Stimulated activated CD4-positive, alpha-beta T cell treated with anti-CD3 and anti-CD28 coated beads, Interleukin-15, amount 100 ng/mL, for 24 hours (primary cell): ENCODE data around the gene UBE2K.
"Not testable (repeated sequence)": the region's sequence is repeated elsewhere in the genome, so short reads cannot be mapped to it uniquely, and the experiment has no call there.

ENCODE experiments used
- DNase-seq: peaks from one replicate; pipeline ENCODE4 v3.0.0-alpha.2; 2020

UBE2K gene

GRCh38 chr4:39697740-39698423 lies at the start of gene UBE2K:
Gene UBE2K (plus strand): TSS chr4:39698136. CDS start chr4:39698328, 192 bp downstream.
- peak; percentile 91 for DNase-seq

GRCh38 chr4:39648213-39648612 lies 49.7 kb upstream of the UBE2K start:
- no peak for DNase-seq

- DNase-seq = no peak
These were observed 48.9 kb upstream of the UBE2K start for GRCh38 chr4:39648827-39649558.

DNA sequence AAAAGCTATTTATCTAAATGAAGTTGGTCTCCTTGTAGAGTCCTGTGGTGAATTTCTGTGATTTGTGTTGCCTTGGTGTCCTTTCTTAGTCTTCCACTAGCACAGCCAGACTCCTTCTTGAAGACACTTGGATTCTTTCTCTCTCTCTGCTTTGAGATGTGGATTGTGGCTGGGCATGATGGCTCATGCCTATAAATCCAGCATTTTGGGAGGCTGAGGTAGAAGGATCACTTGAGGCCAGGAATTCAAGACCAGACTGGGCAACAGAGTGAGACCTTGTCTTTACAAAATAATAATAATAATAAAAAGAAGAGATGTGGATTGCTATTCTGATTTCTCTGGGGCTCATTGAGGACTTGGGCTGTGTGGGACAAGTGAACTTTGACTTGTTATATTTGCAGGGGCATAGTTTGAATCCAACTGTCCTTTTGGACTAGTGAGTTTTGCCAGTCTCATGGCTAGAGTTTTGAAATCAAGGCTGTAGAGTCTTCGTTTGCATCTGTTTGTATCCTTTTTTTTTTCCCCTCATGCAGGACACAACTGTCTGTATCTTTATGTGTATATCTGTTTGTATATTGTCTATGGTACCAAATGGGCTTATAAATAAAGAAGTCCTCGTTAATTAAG lies 48.2 kb upstream of the UBE2K start:
- no peak for DNase-seq

GRCh38 chr4:39651586-39651985 lies 46.4 kb upstream of the UBE2K start:
- not testable (repeated sequence) for DNase-seq

DNA sequence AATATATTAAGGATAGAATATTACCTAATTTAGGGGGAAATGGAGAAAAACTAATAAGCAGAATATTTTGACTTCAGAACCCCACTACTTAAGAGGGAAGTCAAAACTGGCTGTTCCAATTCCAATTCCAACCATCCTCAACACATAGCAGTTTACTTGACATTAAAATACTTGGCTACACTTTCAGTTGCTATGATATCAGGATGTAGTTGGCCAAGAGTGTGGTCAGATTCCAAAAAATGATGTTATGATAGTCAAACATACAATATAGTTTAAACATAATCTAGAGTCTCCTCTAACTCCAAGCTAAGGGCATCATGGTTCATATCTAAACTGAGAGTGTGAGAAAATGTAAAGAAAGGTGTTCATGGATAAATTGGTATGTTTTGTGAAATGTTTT lies 42.7 kb upstream of the UBE2K start:
- DNase-seq = no peak

DNA sequence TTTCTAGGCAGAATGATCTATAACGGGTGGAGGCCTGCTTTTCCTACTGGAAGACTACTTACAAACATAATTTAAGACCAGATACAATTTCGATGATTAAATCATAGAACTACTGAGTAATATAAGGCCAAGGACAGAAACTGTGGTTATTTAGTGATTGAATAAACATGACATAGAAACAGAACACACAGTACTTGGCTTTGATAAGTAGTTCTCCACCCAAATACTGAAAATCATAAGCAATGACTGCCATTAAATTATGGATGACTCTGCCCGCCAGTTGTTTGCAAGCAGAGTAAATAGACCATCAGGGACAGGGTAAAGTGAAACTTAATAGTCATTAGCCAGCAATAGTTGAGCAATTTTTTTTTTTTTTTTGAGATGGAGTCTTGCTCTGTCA lies 42.1 kb upstream of the UBE2K start:
- no peak for DNase-seq

DNA sequence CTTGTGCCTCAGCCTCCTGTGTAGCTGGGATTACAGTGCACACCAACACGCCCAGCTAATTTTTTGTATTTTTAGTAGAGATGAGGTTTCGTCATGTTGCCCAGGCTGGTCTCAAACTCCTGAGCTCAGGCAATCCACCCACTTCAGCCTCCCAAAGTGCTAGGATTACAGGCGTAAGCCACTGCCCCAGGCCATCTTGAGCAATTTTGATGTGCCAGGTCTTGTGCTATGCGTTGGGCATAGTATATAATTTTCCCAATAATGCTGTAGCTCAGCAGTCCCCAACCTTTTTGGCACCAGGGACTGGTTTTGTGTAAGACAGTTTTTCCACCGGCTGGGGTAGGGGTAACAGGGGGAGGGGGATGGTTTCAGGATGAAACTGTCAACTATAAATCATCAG lies 41.3 kb upstream of the UBE2K start:
- DNase-seq = not testable (repeated sequence)

- no peak for DNase-seq
These were observed 40.5 kb upstream of the UBE2K start for GRCh38 chr4:39657465-39657864.

- DNase-seq = no peak
These were observed 39.2 kb upstream of the UBE2K start for GRCh38 chr4:39658756-39659155.

DNA sequence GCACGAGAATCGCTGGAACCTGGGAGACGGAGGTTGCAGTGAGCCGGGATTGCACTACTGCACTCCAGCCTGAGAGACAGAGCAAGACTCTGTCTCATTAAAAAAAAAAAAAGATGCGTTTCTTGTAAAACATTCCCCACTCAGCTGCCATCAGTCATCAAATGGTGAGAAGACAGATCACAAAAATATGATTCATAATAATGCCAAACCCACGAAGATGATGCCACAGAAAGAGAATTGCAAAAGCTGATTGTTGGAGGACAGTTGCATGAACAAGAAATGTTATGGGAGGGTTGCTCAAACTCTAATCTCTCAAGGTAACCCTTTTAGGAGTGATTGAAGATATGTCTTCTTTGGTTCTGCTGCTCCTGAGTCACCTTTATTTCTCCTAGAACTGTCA lies 37.9 kb upstream of the UBE2K start:
- no peak for DNase-seq

DNA sequence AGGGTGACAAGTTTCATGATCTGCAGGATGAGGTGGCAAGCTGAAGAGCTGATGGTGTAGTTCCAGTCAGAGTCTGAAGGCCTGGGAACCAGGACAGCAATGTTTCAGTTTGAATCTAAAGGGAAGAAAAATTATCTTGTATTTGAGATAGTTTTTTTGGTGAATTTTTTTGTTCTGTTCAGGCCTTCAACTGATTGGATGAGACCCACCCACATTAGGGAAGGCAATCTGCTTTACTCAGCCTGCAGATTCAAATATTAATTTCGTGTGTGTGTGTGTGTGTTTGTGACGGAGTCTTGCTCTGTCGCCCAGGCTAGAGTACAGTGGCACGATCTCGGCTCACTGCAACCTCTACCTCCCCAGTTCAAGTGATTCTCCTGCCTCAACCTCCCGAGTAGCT lies 37.2 kb upstream of the UBE2K start:
- no peak for DNase-seq

DNA sequence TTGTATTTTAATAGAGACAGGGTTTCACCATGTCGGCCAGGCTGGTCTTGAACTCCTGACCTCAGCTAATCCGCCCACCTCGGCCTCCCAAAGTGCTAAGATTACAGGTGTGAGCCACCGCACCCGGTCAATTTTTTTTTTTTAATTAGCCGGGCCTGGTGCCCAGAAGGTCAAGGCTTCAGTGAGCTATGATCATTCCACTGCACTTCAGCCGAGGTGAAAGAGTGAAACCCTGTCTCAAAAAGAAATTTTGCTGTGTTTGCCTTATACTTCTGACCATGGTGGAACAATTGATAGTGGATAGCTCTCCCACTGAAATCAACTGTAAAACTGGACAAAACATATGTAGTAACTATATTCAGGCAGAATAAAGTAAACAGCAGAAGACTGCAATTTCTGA lies 35.3 kb upstream of the UBE2K start:
- DNase-seq = no peak

- no peak for DNase-seq
These were observed 32.9 kb upstream of the UBE2K start for GRCh38 chr4:39664828-39665731.

DNA sequence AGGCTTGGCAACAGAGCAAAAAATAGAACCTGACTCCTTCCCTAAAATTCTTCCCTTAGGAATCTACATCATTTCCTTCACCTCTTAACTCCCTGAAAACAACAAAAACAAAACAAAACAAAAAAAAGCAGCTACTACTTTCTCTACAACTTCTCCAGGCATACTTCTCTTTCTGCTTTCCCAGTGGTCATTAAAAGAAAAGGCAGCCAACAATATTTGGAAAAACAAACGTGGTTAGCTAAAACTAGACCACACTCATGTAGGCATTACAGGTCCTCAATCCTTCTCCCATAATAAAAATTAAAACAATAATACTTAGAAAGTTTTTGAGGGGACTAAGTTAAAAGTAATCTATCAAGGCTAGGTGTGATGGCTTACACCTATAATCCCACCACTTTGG lies 30.2 kb upstream of the UBE2K start:
- no peak for DNase-seq

- DNase-seq = no peak
These were observed 29.0 kb upstream of the UBE2K start for GRCh38 chr4:39668887-39669286.

- not testable (repeated sequence) for DNase-seq
These were observed 27.6 kb upstream of the UBE2K start for GRCh38 chr4:39670296-39670695.

GRCh38 chr4:39675681-39676080 lies 22.3 kb upstream of the UBE2K start:
- DNase-seq = not testable (repeated sequence)

DNA sequence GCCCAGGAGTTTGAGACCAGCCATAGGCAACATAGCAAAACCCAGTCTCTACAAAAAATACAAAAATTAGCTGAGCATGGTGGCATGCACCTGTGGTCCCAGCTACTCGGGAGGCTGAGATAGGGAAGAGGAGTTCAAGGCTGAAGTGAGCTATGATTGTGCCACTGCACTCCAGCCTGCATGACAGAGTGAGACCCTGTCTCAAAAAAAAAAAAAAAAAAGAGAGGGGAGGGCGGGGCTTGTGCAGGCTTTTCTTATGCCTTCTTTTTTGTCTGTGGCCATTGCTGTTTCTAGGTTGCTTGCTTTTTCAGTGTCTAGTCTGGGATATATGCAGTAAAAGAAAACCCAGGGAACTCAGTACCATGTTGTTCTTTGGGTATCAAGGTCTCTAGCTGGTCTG lies 16.9 kb upstream of the UBE2K start:
- not testable (repeated sequence) for DNase-seq

- DNase-seq = no peak
These were observed 15.8 kb upstream of the UBE2K start for GRCh38 chr4:39682138-39682537.

DNA sequence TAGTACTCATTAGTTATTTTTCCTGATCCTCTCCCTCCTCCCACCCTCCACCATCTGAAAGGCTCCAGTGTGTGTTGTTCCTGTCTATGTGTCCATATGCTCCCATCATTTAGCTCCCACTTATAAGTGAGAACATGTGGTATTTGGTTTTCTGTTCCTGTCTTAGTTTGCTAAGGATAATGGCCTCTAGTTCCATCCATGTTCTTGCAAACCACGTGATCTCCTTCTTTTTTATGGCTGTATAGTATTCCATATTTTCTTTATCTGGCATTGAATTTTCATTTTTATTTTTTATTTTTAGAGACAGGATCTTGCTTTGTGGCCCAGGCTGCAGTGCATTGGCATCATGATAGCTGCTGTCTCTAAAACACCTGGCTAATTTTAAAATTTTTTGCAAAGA lies 11.9 kb upstream of the UBE2K start:
- DNase-seq = no peak

GRCh38 chr4:39687014-39687413 lies 10.9 kb upstream of the UBE2K start:
- DNase-seq = no peak

DNA sequence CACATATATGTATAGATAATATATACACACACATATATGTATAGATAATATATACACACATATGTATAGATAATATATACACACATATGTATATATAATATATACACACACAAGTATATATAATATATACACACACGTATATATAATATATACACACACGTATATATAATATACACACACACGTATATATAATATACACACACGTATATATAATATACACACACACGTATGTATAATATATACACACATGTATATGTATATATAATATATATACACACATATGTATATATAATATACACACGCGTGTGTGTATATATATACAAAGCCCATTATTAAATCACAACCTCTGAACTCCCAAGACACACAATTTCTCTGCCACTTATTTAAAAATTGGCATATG lies 8.0 kb upstream of the UBE2K start:
- no peak for DNase-seq
